GM10248 (cell line): Measurements from ENCODE around the gene KMT5C.

Source experiments
- CTCF ChIA-PET: fragments of 300-600 bp; sonication (Branson Sonifier 250); formaldehyde crosslinking; extraction: SDS; loops from one replicate; lab custom pipeline; 2021; ENCODE audit warnings: antibody characterized with exemption; lab: Yijun Ruan, JAX
- POLR2A ChIA-PET: fragments of 350-650 bp; sonication (Branson Sonifier 250); formaldehyde crosslinking; extraction: SDS; loops from one replicate; lab custom pipeline; 2020; ENCODE audit warnings: antibody characterized with exemption; lab: Yijun Ruan, JAX
- DNase-seq: peaks from one replicate; pipeline ENCODE4 v3.0.0; 2012; ENCODE audit errors: extremely low spot score
- TF ChIP-seq, protein P1 (sequence below): IDR thresholded peaks from 2 replicates; pipeline ENCODE4 v1.5.1; 2012; ENCODE audit warnings: mild to moderate bottlenecking, low read depth; ENCODE audit errors: extremely low read depth, missing control alignments, control extremely low read depth

Gene KMT5C

DNA sequence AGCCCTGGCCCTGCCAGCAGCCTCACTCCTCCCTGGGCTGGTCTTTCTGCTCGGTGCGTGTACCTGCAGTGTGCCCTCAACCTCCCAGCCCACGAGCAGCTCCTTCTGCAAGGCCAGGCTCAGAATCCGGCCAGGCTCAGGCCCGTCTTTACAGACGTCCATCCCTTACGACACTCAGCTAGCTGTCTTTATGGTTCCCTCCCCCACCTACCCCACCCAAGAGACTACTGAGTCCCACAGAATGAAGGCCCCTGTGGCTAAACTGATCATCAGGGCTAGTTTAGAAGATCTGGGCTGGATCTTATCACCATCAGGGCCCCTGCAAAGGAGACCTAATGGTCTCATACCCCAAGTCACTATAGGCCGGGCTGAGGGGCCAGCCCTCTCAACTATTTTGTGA lies 25.3 kb upstream of the KMT5C start:
- no peak for DNase-seq
- ChIA-PET POLR2A (no interaction called here), CTCF (interaction anchor here (7.7 kb wide), 1 partner anchor 12 kb away, joined by 42 read pairs; no protein-coding TSS in a partner anchor)
- TF ChIP-seq, protein P1, sequence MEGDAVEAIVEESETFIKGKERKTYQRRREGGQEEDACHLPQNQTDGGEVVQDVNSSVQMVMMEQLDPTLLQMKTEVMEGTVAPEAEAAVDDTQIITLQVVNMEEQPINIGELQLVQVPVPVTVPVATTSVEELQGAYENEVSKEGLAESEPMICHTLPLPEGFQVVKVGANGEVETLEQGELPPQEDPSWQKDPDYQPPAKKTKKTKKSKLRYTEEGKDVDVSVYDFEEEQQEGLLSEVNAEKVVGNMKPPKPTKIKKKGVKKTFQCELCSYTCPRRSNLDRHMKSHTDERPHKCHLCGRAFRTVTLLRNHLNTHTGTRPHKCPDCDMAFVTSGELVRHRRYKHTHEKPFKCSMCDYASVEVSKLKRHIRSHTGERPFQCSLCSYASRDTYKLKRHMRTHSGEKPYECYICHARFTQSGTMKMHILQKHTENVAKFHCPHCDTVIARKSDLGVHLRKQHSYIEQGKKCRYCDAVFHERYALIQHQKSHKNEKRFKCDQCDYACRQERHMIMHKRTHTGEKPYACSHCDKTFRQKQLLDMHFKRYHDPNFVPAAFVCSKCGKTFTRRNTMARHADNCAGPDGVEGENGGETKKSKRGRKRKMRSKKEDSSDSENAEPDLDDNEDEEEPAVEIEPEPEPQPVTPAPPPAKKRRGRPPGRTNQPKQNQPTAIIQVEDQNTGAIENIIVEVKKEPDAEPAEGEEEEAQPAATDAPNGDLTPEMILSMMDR = no peak

DNA sequence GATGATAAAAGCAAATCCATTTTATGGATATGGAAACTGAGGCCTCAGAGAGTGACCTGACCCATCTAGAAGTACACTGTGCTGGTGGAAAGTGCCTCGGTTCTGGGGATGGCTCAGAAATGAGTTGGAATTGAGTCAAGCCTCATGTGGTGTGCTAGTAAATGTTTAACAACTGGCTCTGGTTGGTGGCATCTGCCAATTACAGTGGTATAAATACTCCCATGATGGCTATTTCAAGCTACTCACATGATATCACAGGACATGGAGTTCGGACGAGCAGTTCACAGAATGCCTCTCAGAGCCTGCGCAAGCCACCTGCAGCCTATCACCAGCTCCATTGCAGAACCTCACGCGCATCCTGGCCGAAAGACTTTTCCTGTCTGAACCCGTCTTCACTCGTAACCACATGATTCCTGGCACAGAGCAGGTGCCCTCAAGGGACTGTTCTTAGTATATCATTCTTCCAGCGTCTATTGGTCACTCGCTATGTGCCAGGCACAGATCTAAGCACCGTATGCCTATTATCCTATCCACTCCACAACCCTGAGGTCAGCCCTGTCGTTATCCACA lies 23.6 kb upstream of the KMT5C start:
- TF ChIP-seq, protein P1 = no peak
- CTCF ChIA-PET = interaction anchor here (1.5 to 7.7 kb wide), 2 partner anchors 10 to 14 kb away, joined by 4 to 42 read pairs; no protein-coding TSS in a partner anchor
- no peak for DNase-seq
- POLR2A ChIA-PET = no interaction called here

DNA sequence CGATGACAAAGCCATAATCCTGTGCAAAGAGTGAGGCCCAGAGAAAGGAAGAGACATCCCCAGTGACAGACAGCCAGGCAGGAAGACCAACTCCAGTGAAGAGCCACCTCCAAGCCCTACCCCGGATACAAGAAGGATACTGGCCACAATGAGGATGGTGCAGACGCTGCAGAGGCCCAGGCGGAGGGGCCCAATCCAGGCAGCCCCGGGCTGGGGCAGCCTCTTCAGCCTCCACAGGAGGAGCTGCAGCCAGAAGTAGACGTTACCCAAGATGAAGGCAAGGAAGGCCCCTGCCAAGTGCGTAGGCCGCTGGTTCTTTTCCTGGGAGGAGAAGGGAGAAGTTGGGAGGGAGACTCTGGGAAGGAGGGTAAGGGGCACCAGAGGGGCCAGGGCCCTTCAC lies 23.0 kb upstream of the KMT5C start:
- CTCF ChIA-PET = interaction anchor here (1.5 to 7.7 kb wide), 3 partner anchors 10 to 15 kb away, joined by 4 to 42 read pairs (median 9); no protein-coding TSS in a partner anchor
- DNase-seq = no peak
- TF ChIP-seq, protein P1 = no peak
- POLR2A ChIA-PET = no interaction called here

DNA sequence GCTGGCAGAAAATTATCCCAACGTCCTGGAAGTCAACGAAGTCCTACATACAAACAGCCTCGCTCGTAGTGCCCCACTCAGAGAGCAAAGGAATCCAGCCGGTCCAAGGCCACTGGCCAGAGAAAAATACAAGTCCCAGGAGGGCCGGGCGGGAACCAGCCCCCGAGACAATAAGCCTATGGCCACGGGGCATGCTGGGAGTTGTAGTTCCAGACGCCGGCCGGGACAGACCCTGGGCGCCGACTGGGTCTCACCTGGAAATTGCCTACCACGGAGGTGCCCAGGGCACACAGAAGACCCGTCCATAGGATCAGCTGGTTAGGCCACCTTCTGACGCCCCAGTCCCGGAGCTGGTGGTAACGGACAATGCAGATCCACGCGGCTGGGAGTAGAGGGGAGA lies 19.9 kb upstream of the KMT5C start:
- POLR2A ChIA-PET = no interaction called here
- CTCF ChIA-PET = interaction anchor here (0.6 to 3.8 kb wide), 3 partner anchors 18 to 94 kb away, joined by 3 to 23 read pairs (median 3); no protein-coding TSS in a partner anchor
- TF ChIP-seq, protein P1 = no peak
- DNase-seq = no peak

DNA sequence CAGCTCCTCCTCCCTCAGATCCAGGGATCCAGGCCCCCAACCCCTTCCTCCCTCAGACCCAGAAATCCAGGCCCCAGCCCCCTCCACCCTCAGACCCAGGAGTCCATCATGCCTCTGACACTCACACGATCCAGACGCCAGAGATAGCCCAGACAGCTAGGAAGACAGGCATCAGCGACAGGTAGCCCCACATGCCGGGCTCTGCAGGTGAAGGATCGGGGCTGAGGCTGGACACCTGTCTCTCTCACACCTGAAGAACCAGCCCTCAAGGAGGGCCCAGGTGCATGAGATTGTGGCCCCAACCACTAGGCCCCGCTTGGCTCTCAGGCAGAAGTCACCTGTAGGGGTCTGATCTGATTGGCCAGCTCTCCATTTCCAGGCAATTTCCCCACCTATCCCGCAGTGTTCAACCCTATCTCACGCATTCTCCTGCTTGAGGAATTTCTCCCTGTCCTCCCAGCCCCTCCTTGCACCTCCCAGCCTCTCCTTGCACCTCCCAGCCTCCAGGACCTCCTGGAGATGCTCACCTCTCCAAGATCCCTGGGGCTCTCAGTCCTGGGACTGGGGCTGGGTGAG lies 18.7 kb upstream of the KMT5C start:
- no peak for DNase-seq
- ChIA-PET POLR2A (no interaction called here), CTCF (interaction anchor here (1.0 to 3.8 kb wide), 5 partner anchors 18 to 30 kb away, joined by 3 to 23 read pairs (median 3); no protein-coding TSS in a partner anchor)
- TF ChIP-seq, protein P1 = no peak

DNA sequence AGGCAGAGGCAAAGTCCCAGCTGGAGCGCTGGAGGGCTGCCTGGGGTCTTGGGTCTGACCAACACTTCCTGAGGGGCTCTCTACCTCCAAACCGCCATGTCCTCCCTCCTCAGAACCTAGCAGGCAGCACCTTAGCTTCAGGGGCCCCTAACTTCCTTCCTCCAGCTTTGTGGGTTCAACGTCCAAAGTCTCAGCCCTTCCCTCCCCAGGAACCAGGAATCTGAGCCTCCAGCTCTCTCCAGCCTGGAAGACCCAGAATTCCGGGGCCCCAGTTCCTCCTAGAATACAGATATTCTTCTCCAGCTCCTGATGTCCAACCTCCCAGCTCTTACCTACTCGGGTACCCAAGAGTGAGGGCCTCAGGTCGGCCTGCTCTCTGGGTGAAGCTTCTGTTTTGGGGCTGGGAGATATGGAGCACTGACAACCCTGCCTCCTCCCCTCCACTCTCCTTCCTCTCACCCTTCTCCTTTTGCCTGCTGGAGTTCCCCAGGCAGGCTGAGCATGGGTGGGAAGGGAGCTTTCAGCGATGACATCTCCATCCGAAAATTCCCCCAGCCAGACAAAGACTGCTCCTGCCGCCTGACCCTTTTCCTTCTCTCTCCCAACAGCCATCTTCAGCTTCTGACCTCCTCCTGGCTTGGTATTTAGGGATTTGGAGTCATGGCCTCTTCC lies 18.1 kb upstream of the KMT5C start:
- ChIA-PET CTCF (interaction anchor here (1.0 to 3.8 kb wide), 5 partner anchors 17 to 183 kb away, joined by 3 to 23 read pairs (median 4); no protein-coding TSS in a partner anchor), POLR2A (no interaction called here)
- DNase-seq = no peak
- TF ChIP-seq, protein P1 = no peak
